ENCODE results near the gene DXO.
"Not testable (repeated sequence)": the region's sequence is repeated elsewhere in the genome, so short reads cannot be mapped to it uniquely, and the experiment has no call there.

Gene DXO

DNA sequence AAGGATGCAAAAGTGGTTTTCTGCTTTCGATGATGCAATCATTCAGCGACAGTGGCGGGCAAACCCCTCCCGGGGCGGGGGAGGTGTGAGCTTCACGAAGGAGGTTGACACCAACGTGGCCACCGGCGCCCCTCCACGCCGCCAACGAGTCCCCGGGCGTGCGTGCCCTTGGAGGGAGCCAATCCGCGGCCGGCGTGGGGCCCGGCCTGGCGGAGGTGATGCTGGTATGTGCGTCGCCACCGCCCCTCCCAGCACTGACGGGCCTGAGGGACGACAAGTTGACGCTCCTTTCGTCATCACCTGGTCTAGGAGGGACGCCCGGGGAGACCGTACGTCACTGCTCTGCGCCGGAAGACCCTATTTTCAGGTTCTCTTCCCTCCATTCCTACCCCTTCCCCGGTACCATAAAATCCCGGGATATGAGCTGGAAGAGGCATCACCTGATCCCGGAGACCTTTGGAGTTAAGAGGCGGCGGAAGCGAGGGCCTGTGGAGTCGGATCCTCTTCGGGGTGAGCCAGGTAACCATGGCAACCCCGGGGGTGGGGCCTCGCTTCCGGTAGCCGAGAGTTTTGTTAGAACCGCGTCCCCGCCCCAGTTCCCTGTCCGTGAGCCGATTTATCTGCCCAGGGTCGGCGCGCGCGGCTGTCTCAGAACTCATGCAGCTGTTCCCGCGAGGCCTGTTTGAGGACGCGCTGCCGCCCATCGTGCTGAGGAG is at the start of gene DXO:
DXO (minus strand) TSS at position 146 of the 716 bp plus-strand sequence. CDS start 463 bp downstream, outside the sequence.
- DNase-seq (ENCODE audit: low read depth in 1 of 2, low spot score in 1 of 2) = peak; percentile 86 to 96

DNA sequence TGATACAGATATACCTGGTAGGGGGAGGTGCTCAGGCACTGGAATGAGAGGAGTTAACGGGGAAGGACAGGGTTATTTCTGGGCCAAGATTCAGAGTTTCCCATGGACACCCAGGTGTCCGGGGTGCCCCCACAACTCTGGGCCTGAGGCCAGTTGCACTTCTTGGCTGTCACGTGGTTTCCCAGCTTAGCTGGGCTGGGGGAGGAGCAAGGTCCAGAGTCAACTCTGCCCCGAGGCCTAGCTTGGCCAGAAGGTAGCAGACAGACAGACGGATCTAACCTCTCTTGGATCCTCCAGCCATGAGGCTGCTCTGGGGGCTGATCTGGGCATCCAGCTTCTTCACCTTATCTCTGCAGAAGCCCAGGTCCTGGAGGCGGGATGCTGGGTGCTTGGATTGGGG is 42.6 kb upstream of the DXO start, which contains the start of gene C4B:
C4B (plus strand) TSS at position 249 of the 400 bp plus-strand sequence; CDS start at position 300, 51 bp downstream.
- not testable (repeated sequence) for DNase-seq (ENCODE audit: low read depth in 1 of 2, low spot score in 1 of 2)

GRCh38 chr6:32013738-32014137 is 41.8 kb upstream of the DXO start:
- DNase-seq (ENCODE audit: low read depth in 1 of 2, low spot score in 1 of 2) = not testable (repeated sequence)

- not testable (repeated sequence) for DNase-seq (ENCODE audit: low read depth in 1 of 2, low spot score in 1 of 2)
These were observed 41.1 kb upstream of the DXO start for GRCh38 chr6:32012941-32013617.

- DNase-seq (ENCODE audit: low read depth in 1 of 2, low spot score in 1 of 2) = not testable (repeated sequence)
These were observed 39.1 kb upstream of the DXO start for GRCh38 chr6:32010856-32011530.

- DNase-seq (ENCODE audit: low read depth in 1 of 2, low spot score in 1 of 2) = not testable (repeated sequence)
These were observed 37.6 kb upstream of the DXO start for GRCh38 chr6:32009537-32009936.

DNA sequence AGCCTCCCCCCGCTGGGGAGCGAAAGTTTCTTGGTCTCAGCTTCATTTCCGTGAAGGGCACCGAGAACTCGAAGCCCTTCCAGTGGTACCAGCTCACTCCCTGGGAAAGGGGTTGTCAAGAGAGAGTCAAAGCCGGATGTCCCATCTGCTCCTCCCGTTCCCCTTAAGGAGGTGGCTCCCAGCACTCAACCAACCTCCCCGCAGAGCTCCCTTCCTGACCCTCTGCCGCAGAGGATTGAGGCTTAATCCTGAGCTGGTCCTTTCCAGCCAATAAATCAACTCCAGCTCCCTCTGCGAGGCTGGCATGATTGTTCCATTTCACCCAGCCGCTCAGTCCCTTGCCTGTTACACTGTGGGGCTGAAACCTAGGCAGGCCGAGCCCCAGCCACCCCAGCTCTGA is 36.7 kb upstream of the DXO start:
- not testable (repeated sequence) for DNase-seq (ENCODE audit: low read depth in 1 of 2, low spot score in 1 of 2)

DNA sequence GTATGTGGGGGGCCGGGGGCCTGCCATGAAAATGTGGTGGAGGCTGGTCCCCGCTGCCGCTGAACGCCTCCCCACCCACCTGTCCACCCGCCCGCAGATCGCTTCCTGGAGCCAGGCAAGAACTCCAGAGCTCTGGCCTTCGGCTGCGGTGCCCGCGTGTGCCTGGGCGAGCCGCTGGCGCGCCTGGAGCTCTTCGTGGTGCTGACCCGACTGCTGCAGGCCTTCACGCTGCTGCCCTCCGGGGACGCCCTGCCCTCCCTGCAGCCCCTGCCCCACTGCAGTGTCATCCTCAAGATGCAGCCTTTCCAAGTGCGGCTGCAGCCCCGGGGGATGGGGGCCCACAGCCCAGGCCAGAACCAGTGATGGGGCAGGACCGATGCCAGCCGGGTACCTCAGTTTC is 36.1 kb upstream of the DXO start:
- not testable (repeated sequence) for DNase-seq (ENCODE audit: low read depth in 1 of 2, low spot score in 1 of 2)

DNA sequence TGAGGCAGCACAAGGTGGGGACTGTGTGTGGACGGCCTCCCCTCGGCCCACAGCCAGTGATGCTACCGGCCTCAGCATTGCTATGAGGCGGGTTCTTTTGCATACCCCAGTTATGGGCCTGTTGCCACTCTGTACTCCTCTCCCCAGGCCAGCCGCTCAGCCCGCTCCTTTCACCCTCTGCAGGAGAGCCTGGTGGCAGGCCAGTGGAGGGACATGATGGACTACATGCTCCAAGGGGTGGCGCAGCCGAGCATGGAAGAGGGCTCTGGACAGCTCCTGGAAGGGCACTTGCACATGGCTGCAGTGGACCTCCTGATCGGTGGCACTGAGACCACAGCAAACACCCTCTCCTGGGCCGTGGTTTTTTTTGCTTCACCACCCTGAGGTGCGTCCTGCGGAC is 35.1 kb upstream of the DXO start:
- not testable (repeated sequence) for DNase-seq (ENCODE audit: low read depth in 1 of 2, low spot score in 1 of 2)

GRCh38 chr6:32005991-32006529 is 34.1 kb upstream of the DXO start:
- DNase-seq (ENCODE audit: low read depth in 1 of 2, low spot score in 1 of 2) = not testable (repeated sequence)

GRCh38 chr6:32005538-32005880 is 33.6 kb upstream of the DXO start:
- not testable (repeated sequence) for DNase-seq (ENCODE audit: low read depth in 1 of 2, low spot score in 1 of 2)

GRCh38 chr6:32004864-32005537 is 33.1 kb upstream of the DXO start:
- DNase-seq (ENCODE audit: low read depth in 1 of 2, low spot score in 1 of 2) = not testable (repeated sequence)

DNA sequence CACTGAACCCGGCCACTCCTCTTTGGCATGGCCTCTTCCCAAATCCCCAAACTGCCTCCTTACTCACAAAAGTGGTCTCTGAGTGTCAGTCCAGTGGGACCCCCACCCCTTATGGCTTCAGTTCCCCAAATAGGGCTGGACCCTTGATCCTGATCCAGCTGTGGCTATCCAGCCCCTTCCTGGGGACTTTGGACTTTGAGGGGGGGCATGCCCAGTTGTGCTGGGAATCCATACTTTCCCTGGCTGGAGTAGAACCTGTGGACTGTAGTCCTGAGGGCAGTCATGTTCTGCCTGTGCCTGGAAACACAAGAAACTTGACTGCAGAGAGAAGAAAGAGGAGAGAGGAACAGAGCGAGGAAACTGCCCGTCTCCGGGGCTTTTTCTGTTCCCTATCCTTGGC is 32.5 kb upstream of the DXO start:
- DNase-seq (ENCODE audit: low read depth in 1 of 2, low spot score in 1 of 2) = not testable (repeated sequence)

- DNase-seq (ENCODE audit: low read depth in 1 of 2, low spot score in 1 of 2) = not testable (repeated sequence)
These were observed 31.4 kb upstream of the DXO start for GRCh38 chr6:32003301-32003700.

- DNase-seq (ENCODE audit: low read depth in 1 of 2, low spot score in 1 of 2) = not testable (repeated sequence)
These were observed 30.8 kb upstream of the DXO start for GRCh38 chr6:32002546-32003268.

- DNase-seq (ENCODE audit: low read depth in 1 of 2, low spot score in 1 of 2) = not testable (repeated sequence)
These were observed 24.4 kb upstream of the DXO start for GRCh38 chr6:31996385-31996784.

GRCh38 chr6:31994421-31994820 is 22.5 kb upstream of the DXO start:
- DNase-seq (ENCODE audit: low read depth in 1 of 2, low spot score in 1 of 2) = not testable (repeated sequence)

- not testable (repeated sequence) for DNase-seq (ENCODE audit: low read depth in 1 of 2, low spot score in 1 of 2)
These were observed 17.4 kb upstream of the DXO start for GRCh38 chr6:31989363-31989762.

- not testable (repeated sequence) for DNase-seq (ENCODE audit: low read depth in 1 of 2, low spot score in 1 of 2)
These were observed 9.8 kb upstream of the DXO start, which contains the start of gene C4A for GRCh38 chr6:31981744-31982143. Gene C4A (plus strand): TSS chr6:31982057. CDS start chr6:31982108, 51 bp downstream.

- DNase-seq (ENCODE audit: low read depth in 1 of 2, low spot score in 1 of 2) = not testable (repeated sequence)
These were observed 9.1 kb upstream of the DXO start for GRCh38 chr6:31980998-31981397.
